ENCODE data around the gene CLCN3.

The CLCN3 gene

GRCh38 chr4:169745291-169745690, 124.9 kb downstream of the CLCN3 start:
- no peak for DNase-seq (ENCODE audit: extremely low read depth, low read depth)
- TF ChIP-seq, protein P1, sequence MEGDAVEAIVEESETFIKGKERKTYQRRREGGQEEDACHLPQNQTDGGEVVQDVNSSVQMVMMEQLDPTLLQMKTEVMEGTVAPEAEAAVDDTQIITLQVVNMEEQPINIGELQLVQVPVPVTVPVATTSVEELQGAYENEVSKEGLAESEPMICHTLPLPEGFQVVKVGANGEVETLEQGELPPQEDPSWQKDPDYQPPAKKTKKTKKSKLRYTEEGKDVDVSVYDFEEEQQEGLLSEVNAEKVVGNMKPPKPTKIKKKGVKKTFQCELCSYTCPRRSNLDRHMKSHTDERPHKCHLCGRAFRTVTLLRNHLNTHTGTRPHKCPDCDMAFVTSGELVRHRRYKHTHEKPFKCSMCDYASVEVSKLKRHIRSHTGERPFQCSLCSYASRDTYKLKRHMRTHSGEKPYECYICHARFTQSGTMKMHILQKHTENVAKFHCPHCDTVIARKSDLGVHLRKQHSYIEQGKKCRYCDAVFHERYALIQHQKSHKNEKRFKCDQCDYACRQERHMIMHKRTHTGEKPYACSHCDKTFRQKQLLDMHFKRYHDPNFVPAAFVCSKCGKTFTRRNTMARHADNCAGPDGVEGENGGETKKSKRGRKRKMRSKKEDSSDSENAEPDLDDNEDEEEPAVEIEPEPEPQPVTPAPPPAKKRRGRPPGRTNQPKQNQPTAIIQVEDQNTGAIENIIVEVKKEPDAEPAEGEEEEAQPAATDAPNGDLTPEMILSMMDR (IDR thresholded peaks at IDR 0.05; ENCODE audit: low read depth, low read length) = no peak

DNA sequence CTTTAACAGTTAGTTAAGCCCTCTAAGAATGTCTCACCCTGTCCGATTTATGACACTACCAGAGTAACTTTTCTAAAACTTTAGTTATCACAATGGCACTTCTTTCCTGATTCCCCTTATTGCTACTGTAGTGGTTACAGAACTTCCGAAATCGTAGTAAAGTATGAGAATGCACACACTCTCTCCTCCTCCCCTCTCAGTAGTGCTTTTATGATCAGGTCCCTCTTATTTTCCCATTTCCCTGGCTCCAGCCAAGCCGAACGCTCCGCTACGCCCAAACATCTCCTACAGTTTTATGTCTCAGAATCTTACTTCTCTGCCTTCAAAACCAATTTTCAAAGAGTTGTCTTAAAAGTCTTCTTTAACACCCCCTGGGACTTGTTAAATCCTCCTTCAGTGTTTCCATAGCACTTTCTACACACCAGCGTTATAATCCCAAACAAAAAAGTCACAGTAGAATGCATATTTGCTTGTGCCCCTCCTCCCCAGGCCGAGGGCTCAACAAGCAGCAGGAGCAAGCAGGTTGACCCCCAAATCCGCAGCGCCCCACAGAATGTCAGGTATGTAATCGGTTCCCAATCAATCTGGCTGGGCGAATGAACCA, 136.7 kb downstream of the CLCN3 start:
- no peak for DNase-seq (ENCODE audit: extremely low read depth, low read depth)
- TF ChIP-seq, protein P1 (IDR thresholded peaks at IDR 0.05; ENCODE audit: low read depth, low read length) = no peak

- TF ChIP-seq, protein P1 (IDR thresholded peaks at IDR 0.05; ENCODE audit: low read depth, low read length) = no peak
- peak; percentile 57 for DNase-seq (ENCODE audit: extremely low read depth, low read depth)
These were observed 137.3 kb downstream of the CLCN3 start, which contains the start of gene HPF1 for GRCh38 chr4:169757575-169758184. HPF1 (minus strand) TSS chr4:169757944; CDS start chr4:169757877, 67 bp downstream.

DNA sequence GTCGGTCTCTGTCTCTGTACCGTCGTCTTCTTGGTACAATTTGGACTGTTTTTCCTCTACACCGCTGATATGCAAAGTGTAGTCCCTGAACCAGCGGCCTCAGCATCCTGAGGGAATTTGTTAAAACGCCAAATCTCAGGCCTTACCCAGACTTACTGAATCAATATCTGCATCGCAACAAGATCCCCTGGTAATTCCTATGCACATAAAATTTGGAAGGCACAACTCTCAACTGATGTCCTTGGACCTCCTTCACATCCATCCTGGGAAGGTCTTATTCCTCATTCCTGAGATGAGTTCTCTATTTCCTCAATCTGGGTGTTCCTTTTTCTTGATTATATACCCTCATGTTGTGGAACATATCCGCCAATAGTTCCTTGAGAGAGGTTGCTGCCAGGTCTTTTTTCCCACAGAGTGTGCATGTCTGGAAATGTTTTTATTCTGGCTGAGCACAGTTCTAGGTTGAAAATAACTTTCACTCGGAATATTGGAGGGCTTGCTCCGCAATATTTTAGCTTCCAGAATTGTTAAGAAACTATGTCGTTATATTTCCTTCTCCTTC, 138.1 kb downstream of the CLCN3 start:
- no peak for DNase-seq (ENCODE audit: extremely low read depth, low read depth)
- TF ChIP-seq, protein P1 (IDR thresholded peaks at IDR 0.05; ENCODE audit: low read depth, low read length) = no peak

DNA sequence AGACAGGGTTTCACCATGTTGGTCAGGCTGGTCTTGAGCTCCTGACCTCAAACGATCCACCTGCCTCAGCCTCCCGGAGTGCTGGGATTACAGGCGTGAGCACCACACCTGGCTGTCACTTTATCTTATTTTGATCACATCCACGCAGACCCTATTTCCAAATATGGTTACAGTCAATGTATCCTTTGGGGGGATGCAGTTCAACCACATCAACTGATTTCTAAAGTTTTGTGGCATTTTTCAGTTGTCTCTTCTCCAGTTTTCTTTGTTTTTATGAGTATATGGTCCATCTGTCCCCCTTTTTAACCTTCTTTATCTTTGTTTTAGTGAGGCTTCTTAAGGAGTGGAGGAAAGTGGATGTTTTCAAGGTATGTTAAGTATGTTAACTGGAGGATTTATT, 141.5 kb downstream of the CLCN3 start:
- no peak for DNase-seq (ENCODE audit: extremely low read depth, low read depth)
- TF ChIP-seq, protein P1 (IDR thresholded peaks at IDR 0.05; ENCODE audit: low read depth, low read length) = no peak

- peak; percentile 10 for DNase-seq (ENCODE audit: extremely low read depth, low read depth)
- TF ChIP-seq, protein P1 (IDR thresholded peaks at IDR 0.05; ENCODE audit: low read depth, low read length) = no peak
These were observed 145.5 kb downstream of the CLCN3 start for GRCh38 chr4:169765835-169766234.

- no peak for DNase-seq (ENCODE audit: extremely low read depth, low read depth)
- TF ChIP-seq, protein P1 (IDR thresholded peaks at IDR 0.05; ENCODE audit: low read depth, low read length) = no peak
These were observed 146.4 kb downstream of the CLCN3 start for GRCh38 chr4:169766741-169767140.
